HepG2 (cell line): ENCODE measurements around the gene SLC1A3.

Experiments
- JUNB ChIP-seq: sonication (generic); formaldehyde crosslinking; IDR thresholded peaks from 2 replicates; pipeline ENCODE4 v1.8.0; 2022; ENCODE audit warnings: missing genetic modification reagents, mild to moderate bottlenecking, borderline replicate concordance
- NPAS2 ChIP-seq: sonication (generic); formaldehyde crosslinking; IDR thresholded peaks from 2 replicates; pipeline ENCODE4 v1.8.0; 2022; ENCODE audit warnings: mild to moderate bottlenecking, missing genetic modification reagents, borderline replicate concordance
- NR2C2 ChIP-seq: sonication (generic); formaldehyde crosslinking; IDR thresholded peaks from 2 replicates; pipeline ENCODE4 v1.4.0; 2020; ENCODE audit warnings: missing genetic modification reagents, mild to moderate bottlenecking, moderate library complexity, borderline replicate concordance
- TF ChIP-seq, protein P1 (sequence below): sonication (generic); formaldehyde crosslinking; IDR thresholded peaks from 2 replicates; pipeline ENCODE4 v1.8.1; 2022; ENCODE audit warnings: mild to moderate bottlenecking, missing genetic modification reagents
- TF ChIP-seq, protein P2 (sequence below): sonication (generic); formaldehyde crosslinking; IDR thresholded peaks from 2 replicates; pipeline ENCODE4 v1.5.0; 2020; ENCODE audit warnings: missing genetic modification reagents, mild to moderate bottlenecking, borderline replicate concordance
- TF ChIP-seq, protein P3 (sequence below): sonication (generic); formaldehyde crosslinking; IDR thresholded peaks from 2 replicates; pipeline ENCODE4 v1.5.1; 2020; ENCODE audit warnings: mild to moderate bottlenecking, missing genetic modification reagents
- TF ChIP-seq, protein P4 (sequence below): sonication (generic); formaldehyde crosslinking; IDR thresholded peaks from 2 replicates; pipeline ENCODE4 v1.4.0; 2020; ENCODE audit warnings: missing genetic modification reagents, borderline replicate concordance
- TF ChIP-seq, protein P5 (sequence below): sonication (generic); formaldehyde crosslinking; IDR thresholded peaks from 2 replicates; pipeline ENCODE4 v1.5.0; 2020; ENCODE audit warnings: mild to moderate bottlenecking, missing genetic modification reagents, moderate library complexity

DNA sequence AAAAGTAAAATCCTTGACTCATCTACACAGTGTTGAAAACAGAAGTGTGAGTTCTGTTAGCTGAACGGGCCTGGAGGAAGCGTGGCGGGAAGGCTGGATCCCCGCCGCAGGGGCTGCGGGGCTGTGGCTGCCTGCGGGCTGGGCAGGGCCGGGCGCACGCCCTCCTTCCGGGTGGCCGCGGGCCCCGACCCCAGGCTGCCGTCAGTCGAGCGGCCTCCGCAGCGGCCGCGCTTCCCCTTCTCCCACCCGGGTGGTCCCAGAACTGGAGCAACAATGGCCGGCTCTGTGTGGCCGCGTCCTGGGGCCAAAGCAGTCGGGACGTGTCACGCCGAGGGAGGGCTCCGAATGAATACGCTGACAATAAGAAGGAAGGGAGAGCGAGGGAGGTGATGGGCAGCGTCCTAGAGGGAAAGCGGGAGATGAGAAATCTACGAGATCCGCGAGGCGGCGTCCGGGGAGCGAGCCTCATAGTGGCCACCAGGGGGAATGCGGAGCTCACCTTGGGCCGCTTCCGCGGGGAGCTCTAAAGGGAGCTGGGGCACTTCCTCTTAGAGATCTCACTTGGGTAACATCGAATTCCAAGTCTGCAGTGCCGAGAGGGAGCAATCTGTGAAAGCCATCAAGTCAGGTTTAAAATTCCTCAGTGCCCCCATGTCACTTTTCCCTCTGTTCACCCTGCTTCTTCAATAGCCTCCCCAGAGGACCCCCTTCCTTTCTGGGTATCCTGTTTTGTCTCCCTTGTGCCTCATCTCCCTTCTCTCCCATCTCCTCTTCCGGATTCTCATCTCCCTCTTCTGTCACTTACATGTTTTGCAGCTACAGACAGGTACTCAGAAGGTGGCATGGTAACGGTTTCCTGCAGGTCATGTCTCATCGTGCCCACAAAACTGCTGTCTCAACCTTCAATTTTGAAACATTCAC is 83.9 kb downstream of the SLC1A3 start:
- TF ChIP-seq JUNB (CRISPR knock-in tag) = no peak
- TF ChIP-seq, protein P1, sequence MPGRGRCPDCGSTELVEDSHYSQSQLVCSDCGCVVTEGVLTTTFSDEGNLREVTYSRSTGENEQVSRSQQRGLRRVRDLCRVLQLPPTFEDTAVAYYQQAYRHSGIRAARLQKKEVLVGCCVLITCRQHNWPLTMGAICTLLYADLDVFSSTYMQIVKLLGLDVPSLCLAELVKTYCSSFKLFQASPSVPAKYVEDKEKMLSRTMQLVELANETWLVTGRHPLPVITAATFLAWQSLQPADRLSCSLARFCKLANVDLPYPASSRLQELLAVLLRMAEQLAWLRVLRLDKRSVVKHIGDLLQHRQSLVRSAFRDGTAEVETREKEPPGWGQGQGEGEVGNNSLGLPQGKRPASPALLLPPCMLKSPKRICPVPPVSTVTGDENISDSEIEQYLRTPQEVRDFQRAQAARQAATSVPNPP (CRISPR knock-in tag) = no peak
- no peak for TF ChIP-seq NR2C2
- TF ChIP-seq, protein P2, sequence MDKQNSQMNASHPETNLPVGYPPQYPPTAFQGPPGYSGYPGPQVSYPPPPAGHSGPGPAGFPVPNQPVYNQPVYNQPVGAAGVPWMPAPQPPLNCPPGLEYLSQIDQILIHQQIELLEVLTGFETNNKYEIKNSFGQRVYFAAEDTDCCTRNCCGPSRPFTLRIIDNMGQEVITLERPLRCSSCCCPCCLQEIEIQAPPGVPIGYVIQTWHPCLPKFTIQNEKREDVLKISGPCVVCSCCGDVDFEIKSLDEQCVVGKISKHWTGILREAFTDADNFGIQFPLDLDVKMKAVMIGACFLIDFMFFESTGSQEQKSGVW (CRISPR knock-in tag) = no peak
- TF ChIP-seq, protein P3, sequence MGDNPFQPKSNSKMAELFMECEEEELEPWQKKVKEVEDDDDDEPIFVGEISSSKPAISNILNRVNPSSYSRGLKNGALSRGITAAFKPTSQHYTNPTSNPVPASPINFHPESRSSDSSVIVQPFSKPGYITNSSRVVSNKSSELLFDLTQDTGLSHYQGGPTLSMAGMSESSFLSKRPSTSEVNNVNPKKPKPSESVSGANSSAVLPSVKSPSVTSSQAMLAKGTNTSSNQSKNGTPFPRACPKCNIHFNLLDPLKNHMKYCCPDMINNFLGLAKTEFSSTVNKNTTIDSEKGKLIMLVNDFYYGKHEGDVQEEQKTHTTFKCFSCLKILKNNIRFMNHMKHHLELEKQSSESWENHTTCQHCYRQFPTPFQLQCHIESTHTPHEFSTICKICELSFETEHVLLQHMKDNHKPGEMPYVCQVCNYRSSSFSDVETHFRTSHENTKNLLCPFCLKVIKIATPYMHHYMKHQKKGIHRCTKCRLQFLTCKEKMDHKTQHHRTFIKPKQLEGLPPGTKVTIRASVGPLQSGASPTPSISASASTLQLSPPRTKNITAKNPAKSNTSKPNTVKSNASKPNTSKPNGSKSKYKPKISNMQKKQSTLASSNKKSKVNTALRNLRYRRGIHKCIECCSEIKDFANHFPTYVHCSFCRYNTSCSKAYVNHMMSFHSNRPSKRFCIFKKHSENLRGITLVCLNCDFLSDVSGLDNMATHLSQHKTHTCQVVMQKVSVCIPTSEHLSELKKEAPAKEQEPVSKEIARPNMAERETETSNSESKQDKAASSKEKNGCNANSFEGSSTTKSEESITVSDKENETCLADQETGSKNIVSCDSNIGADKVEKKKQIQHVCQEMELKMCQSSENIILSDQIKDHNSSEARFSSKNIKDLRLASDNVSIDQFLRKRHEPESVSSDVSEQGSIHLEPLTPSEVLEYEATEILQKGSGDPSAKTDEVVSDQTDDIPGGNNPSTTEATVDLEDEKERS = no peak; the same call in 1 of the 2 replicates
- no peak for TF ChIP-seq NPAS2 (CRISPR knock-in tag)
- TF ChIP-seq, protein P4, sequence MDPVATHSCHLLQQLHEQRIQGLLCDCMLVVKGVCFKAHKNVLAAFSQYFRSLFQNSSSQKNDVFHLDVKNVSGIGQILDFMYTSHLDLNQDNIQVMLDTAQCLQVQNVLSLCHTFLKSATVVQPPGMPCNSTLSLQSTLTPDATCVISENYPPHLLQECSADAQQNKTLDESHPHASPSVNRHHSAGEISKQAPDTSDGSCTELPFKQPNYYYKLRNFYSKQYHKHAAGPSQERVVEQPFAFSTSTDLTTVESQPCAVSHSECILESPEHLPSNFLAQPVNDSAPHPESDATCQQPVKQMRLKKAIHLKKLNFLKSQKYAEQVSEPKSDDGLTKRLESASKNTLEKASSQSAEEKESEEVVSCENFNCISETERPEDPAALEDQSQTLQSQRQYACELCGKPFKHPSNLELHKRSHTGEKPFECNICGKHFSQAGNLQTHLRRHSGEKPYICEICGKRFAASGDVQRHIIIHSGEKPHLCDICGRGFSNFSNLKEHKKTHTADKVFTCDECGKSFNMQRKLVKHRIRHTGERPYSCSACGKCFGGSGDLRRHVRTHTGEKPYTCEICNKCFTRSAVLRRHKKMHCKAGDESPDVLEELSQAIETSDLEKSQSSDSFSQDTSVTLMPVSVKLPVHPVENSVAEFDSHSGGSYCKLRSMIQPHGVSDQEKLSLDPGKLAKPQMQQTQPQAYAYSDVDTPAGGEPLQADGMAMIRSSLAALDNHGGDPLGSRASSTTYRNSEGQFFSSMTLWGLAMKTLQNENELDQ (CRISPR knock-in tag) = no peak
- TF ChIP-seq, protein P5, sequence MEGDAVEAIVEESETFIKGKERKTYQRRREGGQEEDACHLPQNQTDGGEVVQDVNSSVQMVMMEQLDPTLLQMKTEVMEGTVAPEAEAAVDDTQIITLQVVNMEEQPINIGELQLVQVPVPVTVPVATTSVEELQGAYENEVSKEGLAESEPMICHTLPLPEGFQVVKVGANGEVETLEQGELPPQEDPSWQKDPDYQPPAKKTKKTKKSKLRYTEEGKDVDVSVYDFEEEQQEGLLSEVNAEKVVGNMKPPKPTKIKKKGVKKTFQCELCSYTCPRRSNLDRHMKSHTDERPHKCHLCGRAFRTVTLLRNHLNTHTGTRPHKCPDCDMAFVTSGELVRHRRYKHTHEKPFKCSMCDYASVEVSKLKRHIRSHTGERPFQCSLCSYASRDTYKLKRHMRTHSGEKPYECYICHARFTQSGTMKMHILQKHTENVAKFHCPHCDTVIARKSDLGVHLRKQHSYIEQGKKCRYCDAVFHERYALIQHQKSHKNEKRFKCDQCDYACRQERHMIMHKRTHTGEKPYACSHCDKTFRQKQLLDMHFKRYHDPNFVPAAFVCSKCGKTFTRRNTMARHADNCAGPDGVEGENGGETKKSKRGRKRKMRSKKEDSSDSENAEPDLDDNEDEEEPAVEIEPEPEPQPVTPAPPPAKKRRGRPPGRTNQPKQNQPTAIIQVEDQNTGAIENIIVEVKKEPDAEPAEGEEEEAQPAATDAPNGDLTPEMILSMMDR (CRISPR knock-in tag) = peak; percentile 84
